Kidney epithelial cell (primary cell): ENCODE results near the gene ERC2. TPM values are rescaled to one million over a fixed set of nuclear protein-coding genes. Genes with fewer than 3 reads are reported as not detected.

ENCODE experiments used
- DNase-seq: peaks from one replicate; pipeline ENCODE4 v3.0.0-alpha.2; 2010; ENCODE audit warnings: low read depth
- H3K27me3 ChIP-seq: 2 replicates; pipeline ENCODE4 v1.6.0; 2011; ENCODE audit warnings: low read length; ENCODE audit not compliant: control insufficient read depth, insufficient read depth
- H3K36me3 ChIP-seq: 2 replicates; pipeline ENCODE4 v1.5.1; 2011; ENCODE audit warnings: low read length; ENCODE audit not compliant: control insufficient read depth, insufficient read depth
- H3K4me3 ChIP-seq: 2 replicates; pipeline ENCODE4 v1.5.1; 2011; ENCODE audit warnings: low read depth, mild to moderate bottlenecking, control low read depth, low read length
- total RNA-seq: library from RNA; depleted of rRNA; stranded (reverse); fragments of >200 nt; gene quantifications from 2 replicates; pipeline ENCODE4 v1.2.3, GENCODE V29; 2015
- TF ChIP-seq, protein P1 (sequence below): IDR thresholded peaks from 2 replicates; pipeline ENCODE4 v1.5.1; 2011; ENCODE audit warnings: mild to moderate bottlenecking, moderate library complexity, low read length, control low read depth, inconsistent platforms; ENCODE audit not compliant: insufficient read depth, poor library complexity, severe bottlenecking

Gene ERC2
- total RNA-seq, 1 donor from 2014 or later: 17.0 TPM

- TF ChIP-seq, protein P1, sequence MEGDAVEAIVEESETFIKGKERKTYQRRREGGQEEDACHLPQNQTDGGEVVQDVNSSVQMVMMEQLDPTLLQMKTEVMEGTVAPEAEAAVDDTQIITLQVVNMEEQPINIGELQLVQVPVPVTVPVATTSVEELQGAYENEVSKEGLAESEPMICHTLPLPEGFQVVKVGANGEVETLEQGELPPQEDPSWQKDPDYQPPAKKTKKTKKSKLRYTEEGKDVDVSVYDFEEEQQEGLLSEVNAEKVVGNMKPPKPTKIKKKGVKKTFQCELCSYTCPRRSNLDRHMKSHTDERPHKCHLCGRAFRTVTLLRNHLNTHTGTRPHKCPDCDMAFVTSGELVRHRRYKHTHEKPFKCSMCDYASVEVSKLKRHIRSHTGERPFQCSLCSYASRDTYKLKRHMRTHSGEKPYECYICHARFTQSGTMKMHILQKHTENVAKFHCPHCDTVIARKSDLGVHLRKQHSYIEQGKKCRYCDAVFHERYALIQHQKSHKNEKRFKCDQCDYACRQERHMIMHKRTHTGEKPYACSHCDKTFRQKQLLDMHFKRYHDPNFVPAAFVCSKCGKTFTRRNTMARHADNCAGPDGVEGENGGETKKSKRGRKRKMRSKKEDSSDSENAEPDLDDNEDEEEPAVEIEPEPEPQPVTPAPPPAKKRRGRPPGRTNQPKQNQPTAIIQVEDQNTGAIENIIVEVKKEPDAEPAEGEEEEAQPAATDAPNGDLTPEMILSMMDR: no peak
- DNase-seq: no peak
- Histone ChIP-seq H3K27me3 (no peaks in the 10 kb centered on the region), H3K4me3 (no peak overlapping the region), H3K36me3 (no peaks in the 10 kb centered on the region)
Measured at GRCh38 chr3:56318891-56319290, 149.4 kb downstream of the ERC2 start.

DNA sequence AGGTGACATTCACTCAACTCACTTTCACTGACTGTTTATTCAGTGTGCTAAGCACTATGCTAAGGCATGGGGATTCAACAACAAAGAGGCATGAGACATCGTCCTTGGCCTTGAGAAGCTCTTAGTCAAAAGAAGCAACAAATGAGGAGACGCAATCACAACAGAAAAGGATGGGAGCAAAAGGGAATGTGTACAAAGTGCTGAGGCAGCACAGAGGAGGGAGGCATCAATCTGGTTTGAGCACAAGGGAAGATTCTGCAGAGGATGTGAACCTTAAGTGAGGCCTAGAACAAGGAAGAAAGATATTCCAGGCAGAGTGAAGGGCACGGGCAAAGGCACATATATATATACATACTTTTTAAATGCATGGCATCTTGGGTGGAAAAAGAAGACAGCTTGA lies 151.3 kb downstream of the ERC2 start:
- TF ChIP-seq, protein P1: no peak
- Histone ChIP-seq H3K36me3 (no peaks in the 10 kb centered on the region), H3K4me3 (no peak overlapping the region), H3K27me3 (no peaks in the 10 kb centered on the region)
- DNase-seq: no peak

- no peaks in the 10 kb centered on the region for H3K27me3 ChIP-seq
- DNase-seq: peak; percentile 81
- TF ChIP-seq, protein P1: no peak
- H3K4me3 ChIP-seq: no peak overlapping the region
- no peaks in the 10 kb centered on the region for H3K36me3 ChIP-seq
Measured at GRCh38 chr3:56314842-56315241, 153.4 kb downstream of the ERC2 start.

DNA sequence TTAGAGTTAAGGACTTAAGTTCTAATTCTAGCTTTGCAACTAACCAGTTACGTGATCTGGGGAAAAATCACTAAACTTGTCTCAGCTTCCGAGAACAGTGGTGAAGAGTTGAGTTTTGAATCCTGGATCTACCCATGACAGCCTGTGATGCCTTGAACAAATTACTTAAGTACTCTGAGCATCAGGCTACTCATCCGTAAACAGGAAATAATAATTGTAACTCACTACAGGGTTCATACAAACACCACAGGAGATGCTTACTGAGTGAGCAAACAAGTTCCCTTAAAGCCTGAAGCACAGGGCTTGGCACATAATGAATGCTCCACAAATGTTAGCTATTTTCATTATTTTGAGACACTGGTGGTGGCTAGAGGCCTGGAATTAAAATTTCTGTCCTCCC lies 158.8 kb downstream of the ERC2 start:
- DNase-seq: no peak
- no peaks in the 10 kb centered on the region for H3K36me3 ChIP-seq
- H3K27me3 ChIP-seq: no peaks in the 10 kb centered on the region
- TF ChIP-seq, protein P1: no peak
- no peak overlapping the region for H3K4me3 ChIP-seq

DNA sequence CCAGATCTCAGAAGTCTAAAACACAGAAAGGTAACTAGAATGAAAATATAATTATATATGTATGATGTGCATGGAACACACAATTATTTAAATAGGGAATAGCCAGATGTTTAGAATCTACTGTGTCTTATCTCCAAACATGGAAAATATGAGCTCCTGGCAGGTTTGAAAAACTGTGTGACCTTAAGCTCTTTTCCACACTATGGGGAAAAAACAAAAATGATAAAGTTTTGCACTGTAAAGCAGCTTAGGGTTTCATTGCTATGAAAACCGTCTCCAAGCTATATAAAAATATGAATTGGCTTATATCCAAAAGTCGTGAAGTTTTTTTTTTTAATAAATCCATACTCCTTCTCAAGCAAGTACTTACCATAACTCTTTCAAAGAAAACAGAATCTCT lies 159.8 kb downstream of the ERC2 start:
- no peak for DNase-seq
- TF ChIP-seq, protein P1: no peak
- Histone ChIP-seq H3K36me3 (no peaks in the 10 kb centered on the region), H3K27me3 (no peaks in the 10 kb centered on the region), H3K4me3 (no peak overlapping the region)

GRCh38 chr3:56304069-56304468 lies 164.2 kb downstream of the ERC2 start:
- TF ChIP-seq, protein P1: no peak
- Histone ChIP-seq H3K27me3 (no peaks in the 10 kb centered on the region), H3K4me3 (no peak overlapping the region), H3K36me3 (no peaks in the 10 kb centered on the region)
- DNase-seq: no peak
